Adrenal gland (tissue), 12 donors: ENCODE data around the gene MORF4L1. TPM values are rescaled to one million over a fixed set of nuclear protein-coding genes. Genes with fewer than 3 reads are reported as not detected.
"Not testable (repeated sequence)": the region's sequence is repeated elsewhere in the genome, so short reads cannot be mapped to it uniquely, and the experiment has no call there.

ENCODE experiments used
- DNase-seq, 7 donors: peaks; one replicate each; pipeline ENCODE4 v3.0.0-alpha.2; 2019 to 2020
- H3K27ac ChIP-seq, 5 donors: fragments of 200-600 bp; sonication (generic) in 4 of 5; 1 replicate in 3 of 5; 2 replicates in 2 of 5; pipeline versions ENCODE4 v1.5.1 to v1.8.0; 2016 to 2020; ENCODE audit warnings: mild to moderate bottlenecking in 1 of 5
- H3K27me3 ChIP-seq: fragments of 200-600 bp; 2 replicates; pipeline ENCODE4 v1.8.0; 2021
- H3K36me3 ChIP-seq, 2 donors: fragments of 200-600 bp; replicated peaks in 1 of 2; 1 replicate in 1 of 2; 2 replicates in 1 of 2; pipeline versions ENCODE4 v1.5.1 to v1.8.0; 2018 to 2022
- H3K4me1 ChIP-seq, 2 donors: fragments of 200-600 bp; replicated peaks in 1 of 2; 1 replicate in 1 of 2; 2 replicates in 1 of 2; pipeline versions ENCODE4 v1.5.1 to v1.8.0; 2018 to 2021
- H3K4me3 ChIP-seq, 4 donors: fragments of 200-600 bp; sonication (generic) in 3 of 4; one replicate each; pipeline ENCODE4 v1.5.1; 2016 to 2018
- H3K9me3 ChIP-seq, 3 donors: fragments of 200-600 bp; sonication (generic) in 1 of 3; replicated peaks in 1 of 3; 1 replicate in 2 of 3; 2 replicates in 1 of 3; pipeline versions ENCODE4 v1.5.1 to v1.8.0; 2016 to 2021
- POLR2A ChIP-seq, 2 donors: fragments of 450-650 bp; IDR thresholded peaks; one replicate each; pipeline ENCODE4 v1.6.1; 2017; ENCODE audit warnings: antibody characterized with exemption in 2 of 2, mild to moderate bottlenecking in 2 of 2, moderate library complexity in 1 of 2
- WGBS, 4 donors: extraction: QIAGEN DNeasy Blood & Tissue Kit in 2 of 4; methylation state at CpG; one replicate each; pipeline versions ENCODE4 v1.1.5 to v1.1.7; 2013 to 2017; 5-methylcytosine and 5-hydroxymethylcytosine counted together
- intact Hi-C, 2 donors: fragments of 100-400 bp; cut with DNase I; formaldehyde crosslinking; loops; one replicate each; pipeline versions ENCODE4 v1.14.1 to v1.15.0; 2022 to 2023
- polyA plus RNA-seq, 3 donors: library from polyadenylated mRNA; stranded (reverse); fragments of 200-250 nt in 2 of 3; fragments of 350-450 nt in 1 of 3; fragmentation: Illumina TruSeq in 1 of 3; extraction: RNeasy Lipid Tissue Mini Kit (QIAGEN cat#74804) in 1 of 3; gene quantifications; one replicate each; pipeline ENCODE4 v1.2.3, GENCODE V29; 2013 to 2014
- total RNA-seq, 9 donors: library from RNA; depleted of rRNA in 4 of 9; stranded (reverse); fragments of >200 nt in 4 of 9; fragments of 120-200 nt in 1 of 9; fragmentation: NEBNext Ultra II Directional in 1 of 9; extraction: Animal tissue kit (Norgen Biotek cat#: 25700) in 1 of 9; gene quantifications; one replicate each; pipeline versions ENCODE4 v1.1.0 to v1.2.4, GENCODE V29; 2013 to 2023
- TF ChIP-seq, protein P1 (sequence below), 6 experiments: fragments of 450-650 bp in 4 of 6; fragments of 200-600 bp in 2 of 6; sonication (generic) in 1 of 6; IDR thresholded peaks; 1 replicate in 5 of 6; 2 replicates in 1 of 6; pipeline versions ENCODE4 v1.5.1 to v1.8.0; 2016 to 2021; ENCODE audit warnings: antibody characterized with exemption in 6 of 6, mild to moderate bottlenecking in 2 of 6, moderate library complexity in 1 of 6
- donor health status: healthy with polysubstance abuse.
- donor health status: Bipolar disorder and iron deficiency.
- donor health status: DM: yes; HTN: yes; CAD: no.
- donor health status: DM: no; HTN: no; CAD: no.
- donor health status: DM: no; HTN: no; CAD: no.
- donor health status: DM: yes; HTN: yes; CAD: no.

The MORF4L1 gene
- total and polyA plus RNA-seq, 12 donors, result 99.8 to 935 (median 342) TPM

DNA sequence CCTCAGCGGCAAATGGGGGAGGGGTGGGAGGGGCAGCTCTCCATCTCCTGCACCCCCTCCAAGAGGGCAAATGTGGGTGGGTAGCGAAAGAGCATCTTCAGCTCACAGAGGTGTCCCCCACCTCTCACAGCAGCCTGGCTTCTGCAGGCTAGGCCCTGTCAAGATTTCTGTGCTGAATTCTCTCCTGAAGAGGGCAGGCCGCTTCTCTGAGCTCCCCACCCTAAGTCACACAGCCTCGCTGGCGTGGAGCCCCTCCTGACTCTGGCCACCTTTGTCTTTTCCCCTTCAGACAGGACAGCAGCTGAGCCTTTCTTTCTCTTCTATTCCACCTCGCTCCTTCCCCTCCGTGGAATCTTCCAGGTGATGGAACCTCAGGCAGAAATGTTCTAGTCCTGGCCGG is 35.1 kb upstream of the MORF4L1 start:
- H3K36me3 ChIP-seq, result no peaks in the 10 kb centered on the region
- intact Hi-C loops, result no loop called here
- H3K9me3 ChIP-seq, result no peaks in the 10 kb centered on the region
- no peak overlapping the region for H3K4me3 ChIP-seq
- 86 to 97% (median 94%) methylated on average over 7 to 8 of the region's 8 CpGs for WGBS, 4 donors
- DNase-seq, result no peak
- no peaks in the 10 kb centered on the region for H3K4me1 ChIP-seq
- no peaks in the 10 kb centered on the region for H3K27me3 ChIP-seq
- TF ChIP-seq, protein P1, sequence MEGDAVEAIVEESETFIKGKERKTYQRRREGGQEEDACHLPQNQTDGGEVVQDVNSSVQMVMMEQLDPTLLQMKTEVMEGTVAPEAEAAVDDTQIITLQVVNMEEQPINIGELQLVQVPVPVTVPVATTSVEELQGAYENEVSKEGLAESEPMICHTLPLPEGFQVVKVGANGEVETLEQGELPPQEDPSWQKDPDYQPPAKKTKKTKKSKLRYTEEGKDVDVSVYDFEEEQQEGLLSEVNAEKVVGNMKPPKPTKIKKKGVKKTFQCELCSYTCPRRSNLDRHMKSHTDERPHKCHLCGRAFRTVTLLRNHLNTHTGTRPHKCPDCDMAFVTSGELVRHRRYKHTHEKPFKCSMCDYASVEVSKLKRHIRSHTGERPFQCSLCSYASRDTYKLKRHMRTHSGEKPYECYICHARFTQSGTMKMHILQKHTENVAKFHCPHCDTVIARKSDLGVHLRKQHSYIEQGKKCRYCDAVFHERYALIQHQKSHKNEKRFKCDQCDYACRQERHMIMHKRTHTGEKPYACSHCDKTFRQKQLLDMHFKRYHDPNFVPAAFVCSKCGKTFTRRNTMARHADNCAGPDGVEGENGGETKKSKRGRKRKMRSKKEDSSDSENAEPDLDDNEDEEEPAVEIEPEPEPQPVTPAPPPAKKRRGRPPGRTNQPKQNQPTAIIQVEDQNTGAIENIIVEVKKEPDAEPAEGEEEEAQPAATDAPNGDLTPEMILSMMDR (IDR thresholded peaks at IDR 0.05), result no peak
- TF ChIP-seq POLR2A (IDR thresholded peaks at IDR 0.05), result no peak
- no peak overlapping the region for H3K27ac ChIP-seq

DNA sequence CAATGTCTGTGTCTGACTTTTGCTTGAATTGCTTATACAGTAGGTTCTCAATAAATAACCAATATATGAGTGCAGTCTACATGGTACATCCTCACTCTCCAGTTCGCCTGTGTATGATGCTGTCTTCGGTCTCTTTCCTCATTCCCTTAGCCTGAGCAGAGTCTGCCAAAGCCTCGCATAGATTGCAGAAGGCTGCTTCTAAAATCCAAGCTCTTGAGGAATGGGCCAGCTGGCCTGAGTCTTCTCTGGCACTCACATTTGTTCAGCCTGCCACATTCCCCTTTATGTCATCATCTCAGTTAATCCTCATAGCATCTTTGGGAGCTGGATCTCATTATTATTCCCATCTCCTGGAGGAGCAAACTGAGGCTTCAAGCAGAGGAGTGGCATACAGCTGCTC is 34.2 kb upstream of the MORF4L1 start:
- H3K9me3 ChIP-seq, result no peaks in the 10 kb centered on the region
- no peaks in the 10 kb centered on the region for H3K36me3 ChIP-seq
- intact Hi-C loops, result no loop called here
- H3K4me3 ChIP-seq, result no peak overlapping the region
- DNase-seq, result no peak
- 83 to 93% (median 85%) methylated on average over 3 of the region's 3 CpGs for WGBS, 4 donors
- H3K27ac ChIP-seq, result no peak overlapping the region
- H3K4me1 ChIP-seq, result no peaks in the 10 kb centered on the region
- H3K27me3 ChIP-seq, result no peaks in the 10 kb centered on the region
- TF ChIP-seq, protein P1 (IDR thresholded peaks at IDR 0.05), result no peak
- no peak for TF ChIP-seq POLR2A (IDR thresholded peaks at IDR 0.05)

DNA sequence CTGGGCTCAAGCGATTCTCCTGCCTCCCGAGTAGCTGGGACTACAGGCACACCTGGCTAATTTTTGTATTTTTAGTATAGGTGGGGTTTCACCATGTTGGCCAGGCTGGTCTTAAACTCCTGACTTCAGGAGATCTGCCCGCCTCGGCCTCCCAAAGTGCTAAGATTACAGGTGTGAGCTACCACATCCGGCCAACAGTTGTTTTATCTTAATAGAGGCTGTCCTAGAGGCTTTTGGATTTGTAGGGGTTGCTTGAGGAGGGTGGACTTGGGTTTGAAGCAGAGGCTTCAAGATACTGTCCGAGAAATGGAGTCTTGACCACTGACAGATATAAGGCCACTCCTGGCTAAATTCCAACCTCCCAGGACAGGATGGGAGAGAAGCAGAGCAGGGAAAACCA is 33.5 kb upstream of the MORF4L1 start:
- H3K27me3 ChIP-seq, H3K27ac ChIP-seq, H3K9me3 ChIP-seq, H3K4me1 ChIP-seq, intact Hi-C loops, H3K4me3 ChIP-seq, DNase-seq, H3K36me3 ChIP-seq: not testable (repeated sequence)
- WGBS, 4 donors, result 90 to 99% (median 95%) methylated on average over 6 of the region's 6 CpGs

DNA sequence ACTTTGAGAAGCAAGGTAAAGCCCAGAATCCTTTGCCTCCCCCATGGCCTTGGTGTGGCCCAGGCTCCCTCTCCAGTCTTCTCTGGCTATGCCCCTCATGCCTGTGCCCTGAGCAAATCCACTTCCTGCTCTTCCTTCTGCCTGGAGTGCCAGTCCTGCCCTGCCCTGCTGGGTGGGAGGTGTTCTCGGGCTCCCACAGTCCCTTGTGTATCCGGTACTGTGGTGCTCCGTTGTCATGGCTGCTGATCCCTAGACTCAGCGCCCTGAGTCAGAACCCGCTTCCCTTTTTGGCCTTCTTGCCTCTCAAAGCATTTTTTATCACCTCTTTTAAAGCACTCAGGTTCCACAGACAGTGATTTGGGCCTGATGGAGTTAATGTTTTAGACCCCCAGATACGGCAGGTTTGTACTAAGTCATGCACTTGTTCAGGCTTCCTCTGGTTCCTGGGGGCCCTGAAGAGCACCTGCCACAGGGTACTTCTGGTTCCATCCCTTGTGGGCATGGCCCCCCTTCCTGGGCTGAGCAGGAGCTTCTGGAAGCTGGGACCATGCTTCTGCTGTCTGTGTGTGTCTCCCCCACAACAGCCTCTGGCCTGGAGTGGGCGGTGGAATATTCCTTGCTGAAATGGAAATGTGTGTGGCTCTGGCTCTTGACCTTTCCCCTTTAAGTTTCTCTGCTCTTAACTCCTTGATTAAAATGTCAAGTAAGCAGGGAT is 31.9 kb upstream of the MORF4L1 start:
- Histone ChIP-seq H3K9me3 (no peaks in the 10 kb centered on the region), H3K4me1 (no peaks in the 10 kb centered on the region), H3K27me3 (no peaks in the 10 kb centered on the region), H3K36me3 (no peaks in the 10 kb centered on the region), H3K27ac (no peak overlapping the region), H3K4me3 (no peak overlapping the region)
- no peak for DNase-seq
- WGBS, 4 donors, result 73 to 84% (median 79%) methylated on average over 7 of the region's 7 CpGs
- intact Hi-C loops, result no loop called here
- TF ChIP-seq POLR2A (IDR thresholded peaks at IDR 0.05), result no peak
- TF ChIP-seq, protein P1 (IDR thresholded peaks at IDR 0.05), result no peak

DNA sequence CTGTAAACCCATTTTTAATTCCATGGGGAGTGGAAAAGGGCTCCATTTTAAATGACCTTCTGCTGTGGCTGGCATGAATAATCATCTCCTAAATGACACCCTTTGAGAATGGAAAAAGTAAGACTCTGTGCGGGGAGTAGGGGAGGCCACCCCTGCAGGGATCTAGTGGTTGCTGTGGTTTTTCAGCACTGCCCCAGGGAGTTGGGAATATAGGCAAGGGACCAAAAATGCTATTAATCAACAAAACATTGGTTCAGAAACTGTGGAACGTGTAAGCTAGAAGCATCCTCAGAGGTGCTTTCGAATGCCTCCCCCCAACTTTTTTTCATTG is 31.3 kb upstream of the MORF4L1 start:
- DNase-seq, result no peak
- intact Hi-C loops, result no loop called here
- no peaks in the 10 kb centered on the region for H3K27me3 ChIP-seq
- WGBS, 4 donors, result 55 to 79% (median 64%) methylated on average over 3 of the region's 3 CpGs
- H3K27ac ChIP-seq, result no peak overlapping the region
- TF ChIP-seq, protein P1 (IDR thresholded peaks at IDR 0.05), result no peak
- TF ChIP-seq POLR2A (IDR thresholded peaks at IDR 0.05), result no peak
- H3K36me3 ChIP-seq, result no peaks in the 10 kb centered on the region
- H3K4me3 ChIP-seq, result no peak overlapping the region
- H3K4me1 ChIP-seq, result no peaks in the 10 kb centered on the region
- no peaks in the 10 kb centered on the region for H3K9me3 ChIP-seq
